ENCODE results near the gene DNM3.

Gene DNM3

DNA sequence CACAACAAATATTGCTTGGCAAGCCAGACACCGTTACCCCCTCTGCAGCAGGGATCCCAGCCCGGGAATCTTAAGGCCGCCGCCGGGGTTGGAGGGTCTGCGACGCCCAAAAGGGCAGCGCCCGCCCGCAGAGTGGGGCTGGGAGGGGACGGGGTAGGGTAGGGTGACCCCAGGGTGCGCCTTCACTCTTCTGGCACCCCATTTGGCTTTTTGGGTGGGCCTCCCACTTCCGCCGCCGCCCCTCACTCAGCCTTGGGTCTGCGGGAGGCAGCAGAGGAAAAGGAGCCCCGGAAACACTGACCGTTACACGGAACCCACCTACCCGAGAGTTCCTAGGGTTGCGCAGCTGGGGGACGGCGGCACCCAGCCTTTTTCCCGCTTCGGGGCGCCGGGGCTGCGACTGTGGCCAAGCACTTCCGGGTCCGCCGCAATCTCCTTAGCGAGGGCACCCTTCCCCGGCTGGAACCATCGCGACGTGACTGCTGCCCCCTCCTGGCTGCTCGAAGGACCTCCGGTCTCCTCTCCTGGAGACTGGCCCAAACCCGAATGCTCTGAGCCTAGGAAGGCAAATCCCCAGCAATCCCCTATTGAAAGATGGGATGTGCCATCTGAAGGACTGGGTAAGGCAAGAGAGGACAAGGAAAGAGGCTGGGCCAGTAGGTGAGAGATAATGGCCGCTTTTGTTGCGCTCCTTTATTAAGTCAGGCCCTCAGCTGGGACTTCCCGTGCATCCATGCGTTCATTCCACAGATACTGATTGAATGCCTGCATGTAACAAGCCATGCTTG is 602.6 kb downstream of the DNM3 start, which contains the start of gene PIGC:
Gene PIGC (minus strand): TSS at position 404 of the 788 bp plus-strand sequence. CDS start 1,447 bp downstream, outside the sequence.
- in situ Hi-C loops (cut with MboI; ENCODE audit: low sequenced_read_pairs, unreplicated experiment), result no loop called here
- TF ChIP-seq, protein P1, sequence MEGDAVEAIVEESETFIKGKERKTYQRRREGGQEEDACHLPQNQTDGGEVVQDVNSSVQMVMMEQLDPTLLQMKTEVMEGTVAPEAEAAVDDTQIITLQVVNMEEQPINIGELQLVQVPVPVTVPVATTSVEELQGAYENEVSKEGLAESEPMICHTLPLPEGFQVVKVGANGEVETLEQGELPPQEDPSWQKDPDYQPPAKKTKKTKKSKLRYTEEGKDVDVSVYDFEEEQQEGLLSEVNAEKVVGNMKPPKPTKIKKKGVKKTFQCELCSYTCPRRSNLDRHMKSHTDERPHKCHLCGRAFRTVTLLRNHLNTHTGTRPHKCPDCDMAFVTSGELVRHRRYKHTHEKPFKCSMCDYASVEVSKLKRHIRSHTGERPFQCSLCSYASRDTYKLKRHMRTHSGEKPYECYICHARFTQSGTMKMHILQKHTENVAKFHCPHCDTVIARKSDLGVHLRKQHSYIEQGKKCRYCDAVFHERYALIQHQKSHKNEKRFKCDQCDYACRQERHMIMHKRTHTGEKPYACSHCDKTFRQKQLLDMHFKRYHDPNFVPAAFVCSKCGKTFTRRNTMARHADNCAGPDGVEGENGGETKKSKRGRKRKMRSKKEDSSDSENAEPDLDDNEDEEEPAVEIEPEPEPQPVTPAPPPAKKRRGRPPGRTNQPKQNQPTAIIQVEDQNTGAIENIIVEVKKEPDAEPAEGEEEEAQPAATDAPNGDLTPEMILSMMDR (IDR thresholded peaks at IDR 0.05; ENCODE audit: borderline replicate concordance, control extremely low read depth, extremely low read depth, insufficient read depth, missing control alignments), result peak; percentile 98
- DNase-seq (ENCODE audit: low spot score), result peak; percentile 93

GRCh38 chr1:172446547-172446946 is 605.2 kb downstream of the DNM3 start:
- in situ Hi-C loops (cut with MboI; ENCODE audit: low sequenced_read_pairs, unreplicated experiment), result no loop called here
- DNase-seq (ENCODE audit: low spot score), result no peak
- TF ChIP-seq, protein P1 (IDR thresholded peaks at IDR 0.05; ENCODE audit: borderline replicate concordance, control extremely low read depth, extremely low read depth, insufficient read depth, missing control alignments), result no peak

DNA sequence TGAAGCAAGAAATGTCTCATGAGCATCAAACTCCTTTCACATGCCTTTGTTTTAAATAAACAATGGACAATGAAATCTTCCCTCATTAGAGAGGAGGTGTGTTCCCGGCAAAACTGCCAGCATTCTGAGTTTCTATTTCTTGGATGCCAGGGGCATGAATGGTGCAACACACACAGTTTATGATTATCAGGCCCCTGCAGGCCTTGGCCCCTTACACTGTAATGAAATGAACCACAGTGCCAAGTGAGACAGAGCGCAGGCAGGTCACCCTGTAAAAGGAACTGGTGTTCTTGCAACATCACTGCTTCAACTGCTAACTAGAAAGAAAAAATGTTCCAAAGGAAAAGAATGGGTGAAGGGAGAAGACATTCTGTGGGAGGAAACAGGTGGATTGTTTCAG is 606.3 kb downstream of the DNM3 start:
- no peak for DNase-seq (ENCODE audit: low spot score)
- in situ Hi-C loops (cut with MboI; ENCODE audit: low sequenced_read_pairs, unreplicated experiment), result no loop called here

DNA sequence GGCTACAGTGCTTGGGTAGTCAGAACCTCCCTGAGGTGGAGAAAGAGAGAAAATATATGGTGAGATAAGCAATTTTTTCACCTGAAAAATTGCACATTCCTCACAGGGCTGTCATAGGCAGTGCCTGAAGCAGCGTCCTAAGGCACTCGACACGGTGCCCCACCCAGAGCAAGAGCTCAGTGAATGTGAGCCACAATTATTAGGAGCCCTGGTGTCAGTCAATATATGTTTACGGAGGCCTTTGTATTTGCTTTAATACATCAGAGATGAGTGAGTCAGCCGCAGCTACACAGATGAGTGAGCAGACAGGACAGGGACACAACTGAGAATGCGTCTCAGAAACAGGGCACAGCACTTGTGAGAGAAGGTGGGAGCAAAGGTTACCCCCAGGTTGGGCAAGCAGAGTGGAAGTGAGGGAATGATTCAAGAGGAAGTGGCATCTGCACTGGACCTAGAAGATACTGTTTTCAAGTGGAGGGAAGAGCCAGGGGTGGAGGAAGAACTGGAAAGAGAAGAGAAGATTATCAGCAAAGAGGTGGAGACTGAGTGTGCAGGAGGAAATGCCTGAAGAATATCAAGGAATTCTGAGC is 607.8 kb downstream of the DNM3 start:
- DNase-seq (ENCODE audit: low spot score), result no peak
- TF ChIP-seq, protein P1 (IDR thresholded peaks at IDR 0.05; ENCODE audit: borderline replicate concordance, control extremely low read depth, extremely low read depth, insufficient read depth, missing control alignments), result no peak
- in situ Hi-C loops (cut with MboI; ENCODE audit: low sequenced_read_pairs, unreplicated experiment), result no loop called here

More for the DNA sequence above, 606.3 kb downstream of the DNM3 start:
- TF ChIP-seq, protein P1 (IDR thresholded peaks at IDR 0.05; ENCODE audit: borderline replicate concordance, control extremely low read depth, extremely low read depth, insufficient read depth, missing control alignments), result no peak

- peak; percentile 66 for DNase-seq (ENCODE audit: low spot score)
- in situ Hi-C loops (cut with MboI; ENCODE audit: low sequenced_read_pairs, unreplicated experiment), result loop anchor here (10.0 kb wide), 1 partner anchor 255 kb away; no protein-coding TSS in a partner anchor
- TF ChIP-seq, protein P1 (IDR thresholded peaks at IDR 0.05; ENCODE audit: borderline replicate concordance, control extremely low read depth, extremely low read depth, insufficient read depth, missing control alignments), result peak; percentile 73
Measured at GRCh38 chr1:172449585-172450523, 608.6 kb downstream of the DNM3 start.

- TF ChIP-seq, protein P1 (IDR thresholded peaks at IDR 0.05; ENCODE audit: borderline replicate concordance, control extremely low read depth, extremely low read depth, insufficient read depth, missing control alignments), result no peak
- no peak for DNase-seq (ENCODE audit: low spot score)
- in situ Hi-C loops (cut with MboI; ENCODE audit: low sequenced_read_pairs, unreplicated experiment), result loop anchor here (10.0 kb wide), 1 partner anchor 254 kb away; no protein-coding TSS in a partner anchor
Measured at GRCh38 chr1:172450524-172450885, 609.2 kb downstream of the DNM3 start.

Measured in GM13976 (cell line).